GM08714 (cell line): ENCODE results near the gene STEAP1B.
"Not testable (repeated sequence)": the region's sequence is repeated elsewhere in the genome, so short reads cannot be mapped to it uniquely, and the experiment has no call there.

Experiments used
- H3K4me3 ChIP-seq: fragments of 200-500 bp; sonication (Bioruptor generic); 2 replicates; pipeline ENCODE4 v1.5.1; 2014; ENCODE audit warnings: mild to moderate bottlenecking, low read length, inconsistent platforms
- ZNF274 ChIP-seq: IDR thresholded peaks from 2 replicates; pipeline ENCODE4 v1.6.1; 2012; ENCODE audit warnings: mild to moderate bottlenecking, low read depth, low read length

The STEAP1B gene

GRCh38 chr7:22445853-22446252 is 54.1 kb downstream of the STEAP1B start:
- H3K4me3 ChIP-seq, result no peak overlapping the region; the same call in 1 of the 2 replicates
- TF ChIP-seq ZNF274, result no peak

DNA sequence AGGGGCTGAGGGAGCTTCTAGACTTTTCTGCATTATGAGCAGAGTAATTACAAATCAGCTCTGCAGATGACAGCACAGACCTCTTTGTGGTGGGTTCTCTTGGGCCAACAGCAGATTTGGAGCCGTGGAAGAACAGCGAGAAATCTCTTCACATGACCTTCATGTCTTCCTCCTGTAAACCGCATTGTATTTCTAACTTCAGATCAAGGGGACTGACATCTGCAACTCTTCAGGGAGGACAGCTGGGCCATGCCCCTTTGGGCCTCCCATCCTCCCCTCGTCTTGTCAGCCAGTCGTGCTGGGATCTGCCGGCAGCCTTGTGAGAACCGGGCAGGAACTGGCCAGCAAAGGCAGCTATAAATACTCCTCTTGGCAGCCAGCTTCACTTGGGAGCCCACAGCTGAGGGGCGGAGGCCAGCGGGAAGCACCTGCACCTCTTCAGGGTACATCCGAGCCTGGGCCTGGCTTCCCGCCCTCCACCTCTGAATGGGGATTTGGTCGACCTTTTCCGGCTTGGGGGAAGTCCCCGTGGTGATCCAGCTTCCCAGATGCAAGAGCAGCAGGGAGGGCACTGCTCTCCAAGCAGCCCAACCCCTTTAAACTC is 54.7 kb downstream of the STEAP1B start:
- H3K4me3 ChIP-seq, result peak overlapping the region; percentile 11; the same call in 1 of the 2 replicates
- no peak for TF ChIP-seq ZNF274

DNA sequence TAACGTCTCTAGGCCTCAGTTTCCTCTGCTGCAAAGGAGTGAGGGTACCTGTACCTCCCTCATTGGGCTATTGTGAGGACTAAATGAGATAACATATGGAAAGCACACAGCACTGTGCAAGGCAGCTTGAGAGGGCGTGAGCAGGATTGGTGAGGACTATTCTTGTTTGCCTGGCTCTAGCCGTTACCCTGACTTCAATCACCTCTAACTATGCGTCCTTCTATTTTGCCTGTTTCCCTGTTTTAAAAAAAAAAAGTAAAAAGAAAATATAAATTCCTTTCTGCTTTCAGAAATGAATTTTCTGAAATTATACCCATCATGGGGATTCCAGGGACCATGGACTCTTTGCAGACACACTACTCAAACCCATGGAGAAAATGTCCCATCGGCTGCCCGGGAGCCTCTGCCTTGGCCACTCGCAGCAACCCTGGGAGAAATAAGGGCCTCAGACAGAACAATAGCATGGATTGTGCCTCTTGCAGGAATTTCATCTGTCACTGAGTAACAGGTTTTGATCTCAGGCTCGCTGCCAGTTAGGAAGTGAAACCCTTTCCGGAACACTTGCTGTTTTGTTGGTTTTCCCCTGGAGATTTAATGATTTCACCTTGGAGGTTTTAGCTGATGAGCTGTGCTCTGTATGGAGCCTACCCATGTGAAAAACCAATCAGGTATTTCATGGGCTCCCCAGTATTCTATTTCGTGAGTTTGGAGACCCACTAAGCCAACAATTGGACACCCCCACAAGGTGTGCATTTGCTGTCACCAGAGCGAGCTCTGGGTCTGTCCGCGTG is 55.6 kb downstream of the STEAP1B start:
- H3K4me3 ChIP-seq, result peak overlapping the region; percentile 11; the same call in 1 of the 2 replicates
- no peak for TF ChIP-seq ZNF274

- no peak overlapping the region for H3K4me3 ChIP-seq
- no peak for TF ChIP-seq ZNF274
Measured at GRCh38 chr7:22443370-22444180, 56.4 kb downstream of the STEAP1B start.

- TF ChIP-seq ZNF274, result no peak
- no peak overlapping the region for H3K4me3 ChIP-seq
Measured at GRCh38 chr7:22442882-22443369, 57.1 kb downstream of the STEAP1B start.

- no peak for TF ChIP-seq ZNF274
- no peak overlapping the region for H3K4me3 ChIP-seq
Measured at GRCh38 chr7:22442187-22442881, 57.7 kb downstream of the STEAP1B start.

GRCh38 chr7:22441157-22441556 is 58.8 kb downstream of the STEAP1B start:
- TF ChIP-seq ZNF274, result no peak
- no peak overlapping the region for H3K4me3 ChIP-seq

DNA sequence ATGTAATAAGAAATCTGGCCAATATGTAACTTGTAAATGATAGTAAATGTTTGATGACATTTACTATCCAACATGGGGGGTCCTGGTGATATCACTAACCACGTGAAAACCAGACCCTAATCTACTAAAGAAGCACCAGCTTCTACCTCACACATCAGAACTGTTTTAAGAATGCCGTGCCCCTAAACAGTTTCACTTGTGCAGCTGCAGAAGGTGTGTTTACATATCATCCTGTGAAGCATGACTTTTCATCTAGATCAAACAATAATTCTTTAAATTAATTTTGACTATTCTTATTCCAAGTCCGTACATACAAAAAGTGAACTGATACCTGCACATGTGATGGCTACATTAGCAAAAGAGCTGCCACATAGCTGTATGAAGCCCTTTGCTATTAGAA is 61.0 kb downstream of the STEAP1B start:
- H3K4me3 ChIP-seq, result no peak overlapping the region
- no peak for TF ChIP-seq ZNF274

GRCh38 chr7:22436552-22436951 is 63.4 kb downstream of the STEAP1B start:
- H3K4me3 ChIP-seq, result not testable (repeated sequence)

- no peak for TF ChIP-seq ZNF274
- H3K4me3 ChIP-seq, result no peak overlapping the region
Measured at GRCh38 chr7:22435720-22436119, 64.3 kb downstream of the STEAP1B start.

GRCh38 chr7:22435105-22435504 is 64.9 kb downstream of the STEAP1B start:
- no peak for TF ChIP-seq ZNF274
- H3K4me3 ChIP-seq, result peak overlapping the region; percentile 38; the same call in 1 of the 2 replicates

DNA sequence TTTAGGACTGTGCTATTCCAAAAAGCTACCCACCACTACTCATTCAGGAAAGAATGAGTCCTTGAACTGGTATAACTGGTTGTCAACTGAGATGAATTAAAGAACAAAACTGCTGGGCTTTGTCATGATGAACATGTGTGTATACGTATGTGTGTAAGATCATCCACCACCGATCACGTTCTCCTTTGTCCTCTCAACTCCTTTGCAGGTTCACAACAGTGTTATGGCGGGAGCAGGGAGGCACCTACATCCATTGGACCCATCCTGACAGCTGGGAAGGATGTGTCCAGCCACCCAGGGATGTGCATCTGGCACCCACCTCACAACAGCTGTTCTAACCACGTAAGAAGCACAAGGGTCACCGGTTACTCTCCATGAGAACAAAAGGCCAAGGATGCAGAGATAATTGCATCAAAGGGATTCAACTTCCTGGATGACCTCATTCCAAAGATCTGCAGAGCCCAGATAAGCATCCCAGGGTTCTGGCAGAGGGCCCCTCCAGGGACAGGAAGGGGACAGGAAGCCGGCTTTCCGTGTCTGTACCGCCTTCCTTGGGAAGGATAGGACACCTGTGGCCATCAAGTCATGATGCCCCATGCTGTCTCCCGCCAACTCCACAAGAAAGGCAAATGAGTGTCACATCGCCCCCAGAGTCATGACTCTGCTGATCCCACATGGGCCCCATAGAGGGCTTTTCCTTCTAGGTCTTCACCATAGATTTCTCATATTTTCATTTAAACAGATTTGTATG is 66.1 kb downstream of the STEAP1B start:
- no peak overlapping the region for H3K4me3 ChIP-seq
- no peak for TF ChIP-seq ZNF274

DNA sequence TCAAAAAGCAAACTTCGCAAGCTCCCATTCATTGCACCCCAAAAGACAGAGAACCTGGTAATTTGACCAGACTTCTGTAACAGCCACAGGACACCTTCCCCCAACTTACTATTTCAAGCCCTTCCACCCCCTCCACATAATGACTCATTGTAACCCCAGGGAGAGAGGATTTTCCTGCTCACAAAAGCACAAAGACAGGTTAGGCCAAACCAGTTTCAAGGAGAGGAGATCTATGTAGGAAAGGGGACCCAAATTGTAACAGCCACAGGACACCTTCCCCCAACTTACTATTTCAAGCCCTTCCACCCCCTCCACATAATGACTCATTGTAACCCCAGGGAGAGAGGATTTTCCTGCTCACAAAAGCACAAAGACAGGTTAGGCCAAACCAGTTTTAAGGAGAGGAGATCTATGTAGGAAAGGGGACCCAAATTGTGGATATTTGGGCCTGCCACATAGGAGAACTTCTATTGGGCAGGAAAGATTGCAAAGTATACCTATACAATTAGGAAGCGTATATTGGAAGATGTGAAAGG is 66.8 kb downstream of the STEAP1B start:
- H3K4me3 ChIP-seq, result not testable (repeated sequence)
